SK-N-SH (cell line): Measurements from ENCODE around the gene RELN.

Experiments
- CHD2 ChIP-seq: fragments of 150-350 bp; IDR thresholded peaks from 2 replicates; pipeline ENCODE4 v1.6.1; 2018; ENCODE audit warnings: low read length; ENCODE audit not compliant: partially characterized antibody
- EP300 ChIP-seq, 2 experiments: IDR thresholded peaks; 2 replicates each; pipeline versions ENCODE4 v1.4.0 to v1.6.1; 2012; ENCODE audit warnings: borderline replicate concordance in 1 of 2, low read depth in 1 of 2, low read length in 1 of 2
- FOXJ3 ChIP-seq: sonication (generic); formaldehyde crosslinking; IDR thresholded peaks from 2 replicates; pipeline ENCODE4 v1.5.1; 2020; ENCODE audit warnings: mild to moderate bottlenecking, missing genetic modification reagents
- MAX ChIP-seq: IDR thresholded peaks from 2 replicates; pipeline ENCODE4 v1.4.0; 2012; ENCODE audit warnings: low read depth
- POLR2AphosphoS5 ChIP-seq: IDR thresholded peaks from 2 replicates; pipeline ENCODE4 v1.6.1; 2012; ENCODE audit warnings: low read depth, low read length
- RFX5 ChIP-seq: IDR thresholded peaks from 2 replicates; pipeline ENCODE4 v1.6.1; 2012; ENCODE audit warnings: mild to moderate bottlenecking, improper control_type of control experiment, low read length
- TAF1 ChIP-seq: IDR thresholded peaks from 2 replicates; pipeline ENCODE4 v1.6.1; 2012; ENCODE audit warnings: low read depth, mild to moderate bottlenecking, low read length, moderate library complexity, borderline replicate concordance
- USF1 ChIP-seq: IDR thresholded peaks from 2 replicates; pipeline ENCODE4 v1.4.0; 2012; ENCODE audit warnings: low read depth, borderline replicate concordance
- YY1 ChIP-seq: IDR thresholded peaks from 2 replicates; pipeline ENCODE4 v1.4.0; 2012; ENCODE audit warnings: low read depth, mild to moderate bottlenecking
- TF ChIP-seq, protein P1 (sequence below): fragments of 200-600 bp; sonication (generic); IDR thresholded peaks from 2 replicates; pipeline ENCODE4 v1.6.1; 2017; ENCODE audit warnings: antibody characterized with exemption, mild to moderate bottlenecking, moderate library complexity

DNA sequence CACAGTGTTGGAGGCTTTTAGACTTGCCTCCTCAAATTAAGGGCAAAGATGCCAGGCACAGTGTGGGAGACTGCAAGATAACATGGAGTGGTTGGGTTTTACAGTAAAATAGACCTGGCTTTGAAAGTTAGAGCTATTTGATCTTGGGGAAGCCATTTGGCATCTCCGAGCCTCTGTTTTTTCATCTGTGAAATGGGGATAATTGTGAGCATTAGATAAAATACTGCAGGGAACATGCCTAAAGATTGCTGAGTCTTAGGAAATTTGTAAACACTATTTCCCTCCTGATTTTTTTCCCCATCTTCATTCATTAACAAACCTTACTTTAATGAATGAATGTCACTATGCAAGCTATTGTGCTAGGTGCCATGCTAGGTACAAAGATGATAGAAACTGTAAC lies 302.2 kb downstream of the RELN start:
- no peak for TF ChIP-seq RFX5
- TF ChIP-seq, protein P1, sequence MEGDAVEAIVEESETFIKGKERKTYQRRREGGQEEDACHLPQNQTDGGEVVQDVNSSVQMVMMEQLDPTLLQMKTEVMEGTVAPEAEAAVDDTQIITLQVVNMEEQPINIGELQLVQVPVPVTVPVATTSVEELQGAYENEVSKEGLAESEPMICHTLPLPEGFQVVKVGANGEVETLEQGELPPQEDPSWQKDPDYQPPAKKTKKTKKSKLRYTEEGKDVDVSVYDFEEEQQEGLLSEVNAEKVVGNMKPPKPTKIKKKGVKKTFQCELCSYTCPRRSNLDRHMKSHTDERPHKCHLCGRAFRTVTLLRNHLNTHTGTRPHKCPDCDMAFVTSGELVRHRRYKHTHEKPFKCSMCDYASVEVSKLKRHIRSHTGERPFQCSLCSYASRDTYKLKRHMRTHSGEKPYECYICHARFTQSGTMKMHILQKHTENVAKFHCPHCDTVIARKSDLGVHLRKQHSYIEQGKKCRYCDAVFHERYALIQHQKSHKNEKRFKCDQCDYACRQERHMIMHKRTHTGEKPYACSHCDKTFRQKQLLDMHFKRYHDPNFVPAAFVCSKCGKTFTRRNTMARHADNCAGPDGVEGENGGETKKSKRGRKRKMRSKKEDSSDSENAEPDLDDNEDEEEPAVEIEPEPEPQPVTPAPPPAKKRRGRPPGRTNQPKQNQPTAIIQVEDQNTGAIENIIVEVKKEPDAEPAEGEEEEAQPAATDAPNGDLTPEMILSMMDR = no peak
- no peak for TF ChIP-seq YY1
- TF ChIP-seq CHD2 = no peak
- no peak for TF ChIP-seq EP300 (IDR thresholded peaks at IDR 0.05; ENCODE audit: borderline replicate concordance in 1 of 2, low read depth in 1 of 2, low read length in 1 of 2)
- no peak for TF ChIP-seq POLR2AphosphoS5
- no peak for TF ChIP-seq USF1
- TF ChIP-seq FOXJ3 = no peak
- no peak for TF ChIP-seq MAX
- TF ChIP-seq TAF1 = no peak
